Measurements from ENCODE around the gene GPBP1L1. TPM values are rescaled to one million over a fixed set of nuclear protein-coding genes. Genes with fewer than 3 reads are reported as not detected.

GPBP1L1 gene
- total and polyA plus RNA-seq, 2 of the 4 experiments (the other 2 are of a cell fraction): 31.5 to 57.4 TPM

DNA sequence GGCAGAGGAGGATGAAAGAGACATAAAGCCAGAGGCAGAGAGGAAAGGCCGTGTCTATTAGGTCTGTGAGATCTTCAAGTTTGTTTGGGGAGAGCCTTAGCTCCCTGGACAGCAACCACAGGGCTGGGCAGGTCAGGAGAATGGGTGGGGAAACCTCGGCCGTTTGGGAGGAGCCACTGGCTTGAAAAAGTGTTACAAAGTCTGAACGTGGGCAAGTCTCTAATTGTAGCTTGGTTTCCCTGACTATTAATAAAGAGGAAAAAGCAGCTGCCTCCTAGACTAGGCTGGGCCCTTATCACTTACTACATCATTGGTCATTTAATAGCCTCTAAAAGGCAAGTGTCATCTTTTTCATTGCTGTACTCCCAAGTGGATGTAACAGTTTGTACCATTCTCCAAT is 62.4 kb downstream of the GPBP1L1 start, which contains the start of gene CCDC17:
Gene CCDC17 (minus strand): TSS at position 83 of the 400 bp plus-strand sequence. CDS start 145 bp downstream, outside the sequence.
- TF ChIP-seq MXI1 (IDR thresholded peaks at IDR 0.05; ENCODE audit: borderline replicate concordance, low read depth, low read length): no peak
- no peak for TF ChIP-seq POLR2A (IDR thresholded peaks at IDR 0.05; ENCODE audit: low read depth, low read length)
- no peak for TF ChIP-seq RAD21 (IDR thresholded peaks at IDR 0.05; ENCODE audit: low read length)
- no peak for TF ChIP-seq RFX5 (IDR thresholded peaks at IDR 0.05; ENCODE audit: low read depth, low read length)
- TF ChIP-seq RCOR1 (IDR thresholded peaks at IDR 0.05; ENCODE audit: insufficient replicate concordance, low read length): no peak
- no peak for TF ChIP-seq MAFK (IDR thresholded peaks at IDR 0.05; ENCODE audit: low read depth, low read length)
- TF ChIP-seq, protein P1, sequence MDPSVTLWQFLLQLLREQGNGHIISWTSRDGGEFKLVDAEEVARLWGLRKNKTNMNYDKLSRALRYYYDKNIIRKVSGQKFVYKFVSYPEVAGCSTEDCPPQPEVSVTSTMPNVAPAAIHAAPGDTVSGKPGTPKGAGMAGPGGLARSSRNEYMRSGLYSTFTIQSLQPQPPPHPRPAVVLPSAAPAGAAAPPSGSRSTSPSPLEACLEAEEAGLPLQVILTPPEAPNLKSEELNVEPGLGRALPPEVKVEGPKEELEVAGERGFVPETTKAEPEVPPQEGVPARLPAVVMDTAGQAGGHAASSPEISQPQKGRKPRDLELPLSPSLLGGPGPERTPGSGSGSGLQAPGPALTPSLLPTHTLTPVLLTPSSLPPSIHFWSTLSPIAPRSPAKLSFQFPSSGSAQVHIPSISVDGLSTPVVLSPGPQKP (IDR thresholded peaks at IDR 0.05; ENCODE audit: borderline replicate concordance, low read depth, low read length): no peak
- no peak for TF ChIP-seq SMC3 (IDR thresholded peaks at IDR 0.05; ENCODE audit: low read depth, low read length)
- TF ChIP-seq CHD1 (IDR thresholded peaks at IDR 0.05; ENCODE audit: low read depth, low read length): no peak
- TF ChIP-seq BHLHE40 (IDR thresholded peaks at IDR 0.05; ENCODE audit: low read depth, low read length): no peak
- H3K18ac ChIP-seq (ENCODE audit: low read depth, low read length): no peak within 1 kb of the TSS
- BruUV-seq (replicated peaks): no TSS peak
- no peaks in the 10 kb centered on the region for H3K4me1 ChIP-seq (ENCODE audit: control insufficient read depth, insufficient read depth, low read length)
- peaks cover 31% of the 10 kb centered on the region for H3K36me3 ChIP-seq (ENCODE audit: control insufficient read depth, insufficient read depth, low read length)
- H3K56ac ChIP-seq (ENCODE audit: extremely low read depth, insufficient read depth, low read length): no peak within 1 kb of the TSS
- no peak within 1 kb of the TSS for H4K5ac ChIP-seq (ENCODE audit: low read depth, low read length)
- no peak within 1 kb of the TSS for H3K4me2 ChIP-seq (ENCODE audit: low read depth, low read length)
- H2BK20ac ChIP-seq (ENCODE audit: low read depth, low read length): no peak within 1 kb of the TSS
- WGBS, 2 experiments (ENCODE audit: extremely low coverage in 2 of 2, insufficient read length in 1 of 2): no CpG with 5 or more reads among the region's 4 CpGs
- H3K27ac ChIP-seq (ENCODE audit: insufficient read depth, low read length): no peak within 1 kb of the TSS
- intact Hi-C loops (cut with micrococcal nuclease): no loop called here
- no peak within 1 kb of the TSS for H4K91ac ChIP-seq (ENCODE audit: insufficient read depth, low read depth, low read length)
- H3K9me3 ChIP-seq (ENCODE audit: control insufficient read depth, insufficient read depth, low read length): no peaks in the 10 kb centered on the region
- peaks cover 0 to 5% of the 10 kb centered on the region in 2 experiments; a peak in 1 of 4 replicates for H3K79me1 ChIP-seq (ENCODE audit: low read depth in 1 of 2, low read length in 2 of 2)
- H4K8ac ChIP-seq (ENCODE audit: low read depth in 2 of 2, low read length in 2 of 2): no peak within 1 kb of the TSS
- H4K20me1 ChIP-seq (ENCODE audit: insufficient read depth, low read length): no peaks in the 10 kb centered on the region
- H3K27me3 ChIP-seq (ENCODE audit: control insufficient read depth, insufficient read depth, low read length): no peaks in the 10 kb centered on the region
- no peak for DNase-seq
- 0 out of 2 replicates have a peak, but pooled peaks cover 4% of the 10 kb centered on the region for H3K9me1 ChIP-seq (ENCODE audit: insufficient read depth, low read length)
- ChIA-PET CTCF (no interaction called here), POLR2A (ENCODE audit: unreplicated experiment) (no interaction called here)
- H2AK9ac ChIP-seq (replicated peaks; ENCODE audit: low read depth, low read length, poor library complexity): no peak within 1 kb of the TSS
- dilution Hi-C loops (cut with HindIII; ENCODE audit: low sequenced_read_pairs, unreplicated experiment): no loop called here
- no peak within 1 kb of the TSS for H2BK5ac ChIP-seq (ENCODE audit: low read depth, low read length, poor library complexity, severe bottlenecking)
- no peak within 1 kb of the TSS for H2BK15ac ChIP-seq (ENCODE audit: low read depth, low read length)
- H3K9ac ChIP-seq (ENCODE audit: low read depth, low read length): no peak within 1 kb of the TSS
- H3K4ac ChIP-seq (ENCODE audit: low read depth, low read length): no peak within 1 kb of the TSS
- no peak within 1 kb of the TSS for H2AK5ac ChIP-seq (ENCODE audit: low read depth, low read length)
- no peak within 1 kb of the TSS for H3K4me3 ChIP-seq (ENCODE audit: insufficient read depth, low read depth, low read length)
- no peak within 1 kb of the TSS for H3K23ac ChIP-seq (ENCODE audit: low read depth, low read length)
- H2AFZ ChIP-seq (replicated peaks; ENCODE audit: low read length, poor library complexity): no peak within 1 kb of the TSS
- no peak within 1 kb of the TSS for H2BK120ac ChIP-seq (ENCODE audit: low read depth, low read length)
- no peak within 1 kb of the TSS for H3K14ac ChIP-seq (replicated peaks; ENCODE audit: low read depth, low read length)
- in situ Hi-C loops (cut with MboI; ENCODE audit: low sequenced_read_pairs): no loop called here
- ATAC-seq (ENCODE audit: low read depth): 0 out of 2 replicates have a peak, but pooled peaks have one; percentile 8
